HG03520 (cell line): ENCODE data around the gene PHLDA3.
"Not testable (repeated sequence)": the region's sequence is repeated elsewhere in the genome, so short reads cannot be mapped to it uniquely, and the experiment has no call there.

Source experiments
- ATAC-seq: cut with Tn5 transposase; IDR thresholded peaks from one replicate; pipeline ENCODE4 v1.9.1; 2021; ENCODE audit warnings: mild to moderate bottlenecking, moderate library complexity; ENCODE audit not compliant: unreplicated experiment

Gene PHLDA3

GRCh38 chr1:201504179-201504631, 35.2 kb upstream of the PHLDA3 start:
- ATAC-seq = no peak

GRCh38 chr1:201503397-201504176, 34.6 kb upstream of the PHLDA3 start:
- ATAC-seq = no peak

GRCh38 chr1:201502511-201502857, 33.5 kb upstream of the PHLDA3 start:
- ATAC-seq = no peak

- ATAC-seq = no peak
Observed at GRCh38 chr1:201501812-201502510, 33.0 kb upstream of the PHLDA3 start.

- no peak for ATAC-seq
Observed at GRCh38 chr1:201501144-201501543, 32.2 kb upstream of the PHLDA3 start.

GRCh38 chr1:201500670-201501120, 31.7 kb upstream of the PHLDA3 start:
- ATAC-seq = no peak

GRCh38 chr1:201499795-201500669, 31.0 kb upstream of the PHLDA3 start:
- no peak for ATAC-seq

GRCh38 chr1:201499191-201499590, 30.2 kb upstream of the PHLDA3 start:
- ATAC-seq = no peak

- no peak for ATAC-seq
Observed at GRCh38 chr1:201498621-201499020, 29.6 kb upstream of the PHLDA3 start.

GRCh38 chr1:201497935-201498509, 29.0 kb upstream of the PHLDA3 start:
- ATAC-seq = no peak

- no peak for ATAC-seq
Observed at GRCh38 chr1:201496296-201496690, 27.3 kb upstream of the PHLDA3 start.

GRCh38 chr1:201495551-201496295, 26.7 kb upstream of the PHLDA3 start:
- ATAC-seq = no peak

GRCh38 chr1:201493757-201494617, 25.0 kb upstream of the PHLDA3 start:
- ATAC-seq = no peak

- not testable (repeated sequence) for ATAC-seq
Observed at GRCh38 chr1:201493026-201493656, 24.2 kb upstream of the PHLDA3 start.

- ATAC-seq = no peak
Observed at GRCh38 chr1:201491896-201492511, 23.0 kb upstream of the PHLDA3 start.

GRCh38 chr1:201490708-201491131, 21.7 kb upstream of the PHLDA3 start:
- no peak for ATAC-seq

GRCh38 chr1:201489643-201490261, 20.8 kb upstream of the PHLDA3 start:
- no peak for ATAC-seq
